ENCODE data around the gene RGS9.

GRCh38 chr17:65227637-65228036 is 90.5 kb downstream of the RGS9 start:
- TF ChIP-seq CTCF (IDR thresholded peaks at IDR 0.05): no peak
- TF ChIP-seq POLR2AphosphoS5 (IDR thresholded peaks at IDR 0.05; ENCODE audit: insufficient read depth in 1 of 2, low read depth in 1 of 2): no peak

Data from vagina (tissue), 2 donors.